H1 (cell line): ENCODE results near the gene AK5. TPM values are rescaled to one million over a fixed set of nuclear protein-coding genes. Genes with fewer than 3 reads are reported as not detected.

Source experiments
- ASH2L ChIP-seq: fragments of 200-600, 300-600 bp; sonication (generic); IDR thresholded peaks from one replicate; pipeline ENCODE4 v1.7.1; 2017; ENCODE audit warnings: low read length
- CEBPB ChIP-seq: IDR thresholded peaks from 2 replicates; pipeline ENCODE4 v1.6.1; 2012; ENCODE audit warnings: low read depth, low read length
- CHD1 ChIP-seq: IDR thresholded peaks from 2 replicates; pipeline ENCODE4 v1.6.1; 2012; ENCODE audit warnings: low read depth, low read length, improper control_type of control experiment
- CHD2 ChIP-seq: IDR thresholded peaks from 2 replicates; pipeline ENCODE4 v1.6.1; 2012; ENCODE audit warnings: low read length, improper control_type of control experiment
- CTBP2 ChIP-seq: IDR thresholded peaks from 2 replicates; pipeline ENCODE4 v1.7.0; 2011; ENCODE audit warnings: borderline replicate concordance, mild to moderate bottlenecking, moderate library complexity, mixed read lengths, low read length; ENCODE audit not compliant: insufficient read depth, insufficient read length
- FOSL1 ChIP-seq: IDR thresholded peaks from 2 replicates; pipeline ENCODE4 v1.6.1; 2011; ENCODE audit warnings: mild to moderate bottlenecking, low read depth, low read length, moderate library complexity; ENCODE audit not compliant: insufficient read depth
- GTF2F1 ChIP-seq: IDR thresholded peaks from 2 replicates; pipeline ENCODE4 v1.6.1; 2012; ENCODE audit warnings: low read depth, low read length, improper control_type of control experiment, borderline replicate concordance
- HDAC2 ChIP-seq, 2 experiments: fragments of 300-600 bp in 1 of 2; sonication (generic) in 1 of 2; IDR thresholded peaks; 2 replicates each; pipeline ENCODE4 v1.6.1; 2011 to 2012; ENCODE audit warnings: low read depth in 2 of 2, low read length in 2 of 2, mild to moderate bottlenecking in 2 of 2, moderate library complexity in 2 of 2, borderline replicate concordance in 1 of 2, inconsistent platforms in 1 of 2
- HDAC6 ChIP-seq: IDR thresholded peaks from one replicate; pipeline ENCODE4 v1.7.1; 2012; ENCODE audit warnings: low read depth, mild to moderate bottlenecking, inconsistent platforms, low read length, moderate library complexity
- JUND ChIP-seq: IDR thresholded peaks from 2 replicates; pipeline ENCODE4 v1.6.1; 2011; ENCODE audit warnings: mild to moderate bottlenecking, improper control_type of control experiment, low read length
- KDM5A ChIP-seq: fragments of 200-600 bp; IDR thresholded peaks from 2 replicates; pipeline ENCODE4 v1.7.1; 2012; ENCODE audit warnings: mild to moderate bottlenecking, low read length, inconsistent platforms, mixed read lengths
- NRF1 ChIP-seq: IDR thresholded peaks from 2 replicates; pipeline ENCODE4 v1.6.1; 2011; ENCODE audit warnings: mild to moderate bottlenecking, low read depth, low read length, improper control_type of control experiment
- RAD21 ChIP-seq, 2 experiments: IDR thresholded peaks in 1 of 2; conservative IDR thresholded peaks in 1 of 2; 2 replicates each; pipeline ENCODE4 v1.6.1; 2011; ENCODE audit warnings: low read depth in 2 of 2, low read length in 2 of 2, improper control_type of control experiment in 1 of 2, inconsistent platforms in 1 of 2, mild to moderate bottlenecking in 1 of 2, moderate library complexity in 1 of 2
- RFX5 ChIP-seq: IDR thresholded peaks from 2 replicates; pipeline ENCODE4 v1.6.1; 2011; ENCODE audit warnings: low read depth, low read length, improper control_type of control experiment, borderline replicate concordance
- RNF2 ChIP-seq: fragments of 200-900, 300-1000 bp; sonication (generic); IDR thresholded peaks from 2 replicates; pipeline ENCODE4 v1.7.1; 2016; ENCODE audit warnings: borderline replicate concordance, low read depth, mild to moderate bottlenecking, antibody characterized with exemption, low read length; ENCODE audit not compliant: poor library complexity, severe bottlenecking; ENCODE audit errors: missing control alignments
- RXRA ChIP-seq: IDR thresholded peaks from 2 replicates; pipeline ENCODE4 v1.6.1; 2011; ENCODE audit warnings: low read depth, mild to moderate bottlenecking, low read length, moderate library complexity; ENCODE audit not compliant: insufficient read depth
- SIN3A ChIP-seq, 2 experiments: IDR thresholded peaks in 1 of 2; conservative IDR thresholded peaks in 1 of 2; 2 replicates each; pipeline ENCODE4 v1.6.1; 2011 to 2012; ENCODE audit warnings: low read length in 2 of 2, improper control_type of control experiment in 1 of 2, low read depth in 1 of 2, mild to moderate bottlenecking in 1 of 2
- SIRT6 ChIP-seq: IDR thresholded peaks from one replicate; pipeline ENCODE4 v1.7.1; 2012; ENCODE audit warnings: low read length, inconsistent platforms
- SP1 ChIP-seq: IDR thresholded peaks from 2 replicates; pipeline ENCODE4 v1.6.1; 2011; ENCODE audit warnings: low read depth, low read length
- SUZ12 ChIP-seq: fragments of 200-600 bp; sonication (generic); IDR thresholded peaks from 2 replicates; pipeline ENCODE4 v1.6.1; 2012; ENCODE audit warnings: mild to moderate bottlenecking, inconsistent platforms, low read length, moderate library complexity, mixed read lengths
- TCF12 ChIP-seq: IDR thresholded peaks from 2 replicates; pipeline ENCODE4 v1.6.1; 2011; ENCODE audit warnings: low read depth, mild to moderate bottlenecking, low read length
- TEAD4 ChIP-seq: IDR thresholded peaks from 2 replicates; pipeline ENCODE4 v1.6.1; 2012; ENCODE audit warnings: low read depth, low read length, inconsistent platforms, mixed read lengths
- YY1 ChIP-seq: IDR thresholded peaks from 2 replicates; pipeline ENCODE4 v1.6.1; 2011; ENCODE audit warnings: low read depth, mild to moderate bottlenecking, low read length
- ZNF274 ChIP-seq: IDR thresholded peaks from 2 replicates; pipeline ENCODE4 v1.7.0; 2012; ENCODE audit warnings: low read length, borderline replicate concordance; ENCODE audit errors: extremely low read depth
- polyA plus RNA-seq, 7 experiments: library from polyadenylated mRNA; depleted of rRNA in 3 of 7; stranded (reverse) in 5 of 7; unstranded in 2 of 7; fragments of >200 nt in 5 of 7; fragments of 200-250 nt in 2 of 7; gene quantifications; 1 replicate in 5 of 7; 2 replicates in 1 of 7; 4 replicates in 1 of 7; pipeline versions ENCODE4 v1.2.1 to v1.2.3, GENCODE V29; 2011 to 2013; ENCODE audit warnings: missing spikeins in 2 of 7, mixed read lengths in 2 of 7
- total RNA-seq: library from RNA; stranded (reverse); fragmentation: NEBNext Ultra II Directional; extraction: Animal tissue kit (Norgen Biotek cat#: 25700); gene quantifications from 2 replicates; pipeline ENCODE4 v1.2.1, GENCODE V29; 2021
- TF ChIP-seq, protein P1 (sequence below): IDR thresholded peaks from 2 replicates; pipeline ENCODE4 v1.6.1; 2012; ENCODE audit warnings: inconsistent platforms

AK5 gene
- total and polyA plus RNA-seq, 2 of the 8 experiments (the other 6 are each of a cell fraction or from before 2014, with no cell fraction given): 2.0 to 7.1 TPM

DNA sequence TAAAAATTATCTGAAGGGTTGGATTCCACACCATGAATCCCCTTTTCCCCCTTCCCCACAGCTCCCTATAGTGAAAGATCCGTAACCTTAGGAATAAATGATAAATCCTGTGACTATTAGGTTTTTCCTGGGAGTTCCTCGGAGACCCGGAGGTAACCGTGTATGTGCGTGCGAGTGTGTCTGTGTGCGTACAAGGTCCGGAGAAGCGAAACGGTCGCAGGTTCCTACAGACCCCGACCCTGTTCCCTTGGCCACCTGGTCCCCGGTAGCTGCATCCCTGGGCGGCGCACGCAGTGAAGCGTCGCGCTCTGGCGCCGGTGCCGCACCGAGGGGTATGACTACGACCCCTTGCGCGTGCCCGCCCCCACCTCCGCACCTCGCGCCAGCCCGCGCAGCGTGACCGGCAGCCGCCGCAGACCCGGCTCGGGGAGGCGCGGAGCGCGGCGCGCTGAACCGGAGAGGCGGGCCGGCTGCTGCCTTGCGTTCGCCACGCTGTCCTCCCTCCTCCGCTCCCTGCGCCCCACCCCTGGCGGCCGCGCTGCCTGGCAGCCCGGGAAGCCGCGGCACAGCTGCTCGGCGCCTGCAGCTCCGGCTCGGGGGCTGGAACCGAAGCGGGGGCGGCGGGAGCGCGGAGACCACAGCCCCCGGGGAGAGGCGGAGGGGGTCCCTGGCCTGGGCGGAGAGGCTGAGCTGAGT lies at the start of gene AK5 (continued):
- peak; percentile 62 for TF ChIP-seq ASH2L
- TF ChIP-seq RFX5: no peak
- TF ChIP-seq TCF12: no peak
- TF ChIP-seq RAD21 (IDR thresholded peaks at IDR 0.05 in 1 of 2, conservative IDR thresholded peaks at IDR 0.05 in 1 of 2; ENCODE audit: low read depth in 2 of 2, low read length in 2 of 2): no peak
- no peak for TF ChIP-seq HDAC6
- TF ChIP-seq TEAD4: no peak
- peak; percentile 77 for TF ChIP-seq SUZ12
- TF ChIP-seq HDAC2 (IDR thresholded peaks at IDR 0.05; ENCODE audit: borderline replicate concordance in 1 of 2, low read depth in 2 of 2, low read length in 2 of 2): no peak
- no peak for TF ChIP-seq NRF1
- no peak for TF ChIP-seq FOSL1
- TF ChIP-seq JUND: no peak
- TF ChIP-seq CHD2: no peak
- no peak for TF ChIP-seq SP1
- no peak for TF ChIP-seq CHD1
- no peak for TF ChIP-seq KDM5A
- TF ChIP-seq ZNF274: no peak
- TF ChIP-seq CTBP2: no peak
- no peak for TF ChIP-seq GTF2F1
- no peak for TF ChIP-seq SIRT6
- no peak for TF ChIP-seq SIN3A (conservative IDR thresholded peaks at IDR 0.05 in 1 of 2, IDR thresholded peaks at IDR 0.05 in 1 of 2; ENCODE audit: low read depth in 1 of 2, low read length in 2 of 2)
- no peak for TF ChIP-seq YY1
- peak; percentile 73 for TF ChIP-seq RNF2
- TF ChIP-seq CEBPB: no peak
- TF ChIP-seq, protein P1, sequence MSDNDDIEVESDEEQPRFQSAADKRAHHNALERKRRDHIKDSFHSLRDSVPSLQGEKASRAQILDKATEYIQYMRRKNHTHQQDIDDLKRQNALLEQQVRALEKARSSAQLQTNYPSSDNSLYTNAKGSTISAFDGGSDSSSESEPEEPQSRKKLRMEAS: peak; percentile 79
- no peak for TF ChIP-seq RXRA
